H1 (cell line): ENCODE measurements around the gene MCUB. TPM values are rescaled to one million over a fixed set of nuclear protein-coding genes. Genes with fewer than 3 reads are reported as not detected.

Source experiments
- ATF2 ChIP-seq: IDR thresholded peaks from 2 replicates; pipeline ENCODE4 v1.6.1; 2012; ENCODE audit warnings: low read length, inconsistent platforms
- CBX8 ChIP-seq: fragments of 300-800, 300-1000 bp; sonication (generic); IDR thresholded peaks from 2 replicates; pipeline ENCODE4 v1.7.1; 2016; ENCODE audit warnings: low read depth, low read length, borderline replicate concordance
- EP300 ChIP-seq, 2 experiments: IDR thresholded peaks; 1 replicate in 1 of 2; 2 replicates in 1 of 2; pipeline ENCODE4 v1.6.1; 2011 to 2012; ENCODE audit warnings: low read depth in 2 of 2, low read length in 2 of 2, mild to moderate bottlenecking in 2 of 2, borderline replicate concordance in 1 of 2, inconsistent platforms in 1 of 2, moderate library complexity in 1 of 2
- GABPA ChIP-seq: IDR thresholded peaks from 2 replicates; pipeline ENCODE4 v1.6.1; 2011; ENCODE audit warnings: mild to moderate bottlenecking, low read length, moderate library complexity, borderline replicate concordance; ENCODE audit not compliant: insufficient read depth
- YY1 ChIP-seq: IDR thresholded peaks from 2 replicates; pipeline ENCODE4 v1.6.1; 2011; ENCODE audit warnings: low read depth, mild to moderate bottlenecking, low read length
- polyA plus RNA-seq, 7 experiments: library from polyadenylated mRNA; depleted of rRNA in 3 of 7; stranded (reverse) in 5 of 7; unstranded in 2 of 7; fragments of >200 nt in 5 of 7; fragments of 200-250 nt in 2 of 7; gene quantifications; 1 replicate in 5 of 7; 2 replicates in 1 of 7; 4 replicates in 1 of 7; pipeline versions ENCODE4 v1.2.1 to v1.2.3, GENCODE V29; 2011 to 2013; ENCODE audit warnings: missing spikeins in 2 of 7, mixed read lengths in 2 of 7
- total RNA-seq: library from RNA; stranded (reverse); fragmentation: NEBNext Ultra II Directional; extraction: Animal tissue kit (Norgen Biotek cat#: 25700); gene quantifications from 2 replicates; pipeline ENCODE4 v1.2.1, GENCODE V29; 2021

The MCUB gene
- total and polyA plus RNA-seq, 2 of the 8 experiments (the other 6 are each of a cell fraction or from before 2014, with no cell fraction given) = 15.2 to 19.4 TPM

- TF ChIP-seq ATF2 (no peak), YY1 (no peak), CBX8 (no peak), EP300 (IDR thresholded peaks at IDR 0.05; ENCODE audit: borderline replicate concordance in 1 of 2, low read depth in 2 of 2, low read length in 2 of 2) (no peak), GABPA (no peak)
Observed at GRCh38 chr4:109572154-109572553, 12.1 kb downstream of the MCUB start (continued).
